Prostate gland (tissue), 2 donors: ENCODE measurements around the gene ZBED5.

Source experiments
- CTCF ChIP-seq, 4 experiments: fragments of 200-600 bp in 2 of 4; fragments of 450-650 bp in 2 of 4; sonication (generic) in 2 of 4; IDR thresholded peaks; 1 replicate in 3 of 4; 2 replicates in 1 of 4; pipeline ENCODE4 v1.5.1; 2016 to 2019; ENCODE audit warnings: antibody characterized with exemption in 4 of 4, mild to moderate bottlenecking in 2 of 4, moderate library complexity in 2 of 4
- POLR2A ChIP-seq: fragments of 450-650 bp; IDR thresholded peaks from one replicate; pipeline ENCODE4 v1.6.1; 2016; ENCODE audit warnings: antibody characterized with exemption, mild to moderate bottlenecking

GRCh38 chr11:10857709-10858438 lies at the start of gene ZBED5:
- TF ChIP-seq POLR2A, result peak; percentile 98
- peak in 1 of 4 experiments; percentile 9 for TF ChIP-seq CTCF (IDR thresholded peaks at IDR 0.05)
